NCI-H2196 (cell line): ENCODE measurements around the gene IQCC.

Source experiments
- DNase-seq: peaks from one replicate; lab custom pipeline; 2025; ENCODE audit not compliant: unreplicated experiment; lab: John Stamatoyannopoulos, UW

Gene IQCC

DNA sequence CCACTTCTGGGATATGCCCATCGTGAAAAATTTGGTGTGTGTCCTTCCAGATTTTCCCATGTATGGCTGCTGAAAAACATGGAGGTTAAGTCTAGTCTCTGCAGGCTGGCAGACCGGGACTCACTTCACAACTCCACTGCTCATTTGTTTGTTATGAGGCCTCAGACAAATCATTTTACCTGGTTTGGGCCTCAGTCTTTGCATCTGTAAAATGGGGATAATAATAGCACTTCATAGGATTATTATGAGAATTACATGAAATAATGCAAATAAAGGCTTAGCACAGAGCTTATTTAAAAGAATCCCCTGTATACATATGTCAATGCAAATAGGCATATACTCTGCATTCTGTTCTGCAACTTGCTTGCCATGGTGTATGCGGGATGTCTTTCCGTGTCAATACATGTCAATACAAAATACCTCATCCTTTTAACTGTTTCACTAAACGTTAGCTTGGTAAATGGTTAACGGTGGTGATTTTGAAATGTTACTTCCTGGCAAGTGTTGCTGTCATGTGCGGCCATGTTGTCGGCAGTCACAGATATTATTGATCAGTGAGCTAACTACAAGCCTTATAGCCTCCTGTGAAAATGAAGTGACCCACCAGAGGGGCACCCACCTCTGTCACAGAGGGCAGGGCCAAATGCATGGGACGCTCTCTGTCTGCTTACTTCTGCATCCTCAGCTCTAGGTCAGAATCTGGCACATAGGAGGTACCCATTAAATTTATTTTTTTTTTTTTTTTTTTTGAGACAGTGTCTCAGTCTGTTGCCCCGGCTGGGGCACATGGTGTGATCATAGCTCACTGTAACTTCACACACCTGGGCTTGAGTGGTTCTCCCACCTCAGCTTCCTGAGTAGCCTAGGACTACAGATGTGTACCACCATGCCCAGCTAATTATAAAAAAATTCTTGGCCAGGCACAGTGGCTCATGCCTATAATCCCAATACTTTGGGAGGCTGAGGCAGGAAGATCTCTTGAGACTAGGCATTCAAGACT lies 49.9 kb downstream of the IQCC start:
- no peak for DNase-seq

DNA sequence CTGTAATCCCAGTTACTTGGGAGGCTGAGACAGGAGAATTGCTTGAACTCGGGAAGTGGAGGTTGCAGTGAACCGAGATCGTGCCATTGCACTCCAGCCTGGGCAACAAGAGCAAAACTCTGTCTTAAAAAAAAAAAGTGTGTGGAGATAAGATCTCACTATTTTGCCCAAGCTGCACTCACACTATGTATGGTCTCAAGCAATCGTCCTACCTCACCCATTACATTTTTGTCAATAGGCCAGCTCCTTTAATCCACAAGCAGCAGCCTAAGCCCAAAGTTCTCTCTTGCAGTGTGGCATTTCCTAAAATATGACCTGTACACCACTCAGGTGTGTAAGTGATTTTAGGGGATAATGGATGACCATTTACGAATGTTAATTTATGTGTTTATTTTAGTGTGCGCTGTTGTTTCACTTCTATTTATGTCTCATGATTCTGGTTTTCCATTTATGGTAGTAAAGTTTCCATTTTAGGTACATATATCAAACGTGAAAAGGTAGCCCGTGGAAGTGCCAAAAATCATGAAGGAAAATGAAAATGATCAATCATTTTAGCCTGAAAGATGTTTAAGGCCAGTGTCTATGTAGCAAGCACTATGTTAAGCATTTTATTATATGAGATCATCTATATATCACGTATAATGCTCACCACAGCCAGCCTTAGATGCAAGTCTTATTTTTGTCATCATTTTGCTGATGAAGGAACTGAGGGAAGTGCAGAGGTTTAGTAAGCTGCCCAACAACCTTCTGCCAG lies 51.2 kb downstream of the IQCC start:
- DNase-seq: no peak

DNA sequence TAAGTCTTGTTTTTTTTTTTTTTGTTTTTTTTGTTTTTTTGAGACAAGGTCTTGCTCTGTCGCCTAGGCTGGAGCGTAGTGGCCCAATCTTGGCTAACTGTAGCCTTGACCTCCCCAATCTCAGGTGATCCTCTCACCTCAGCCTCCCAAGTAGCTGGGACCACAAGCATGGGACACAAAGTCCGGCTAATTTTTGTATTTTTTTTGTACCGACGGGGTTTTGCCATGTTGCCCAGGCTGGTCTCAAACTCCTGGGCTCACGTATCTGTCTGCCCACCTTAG lies 51.7 kb downstream of the IQCC start:
- no peak for DNase-seq
